Measurements from ENCODE around the gene TCFL5.

- TF ChIP-seq CTCF (IDR thresholded peaks at IDR 0.05; ENCODE audit: insufficient read depth, low read length, poor library complexity, severe bottlenecking) (no peak), EZH2phosphoT487 (conservative IDR thresholded peaks at IDR 0.05; ENCODE audit: low read length) (no peak)
Measured at GRCh38 chr20:62796699-62797491, 64.7 kb downstream of the TCFL5 start.

Measured in SU-DHL-6 (cell line).